HG03159 (cell line): ENCODE measurements around the gene GOLGA6D.
"Not testable (repeated sequence)": the region's sequence is repeated elsewhere in the genome, so short reads cannot be mapped to it uniquely, and the experiment has no call there.

Source experiments
- ATAC-seq: cut with Tn5 transposase; IDR thresholded peaks from one replicate; pipeline ENCODE4 v1.9.1; 2021; ENCODE audit warnings: mild to moderate bottlenecking, moderate library complexity; ENCODE audit not compliant: unreplicated experiment

Gene GOLGA6D, protein sequence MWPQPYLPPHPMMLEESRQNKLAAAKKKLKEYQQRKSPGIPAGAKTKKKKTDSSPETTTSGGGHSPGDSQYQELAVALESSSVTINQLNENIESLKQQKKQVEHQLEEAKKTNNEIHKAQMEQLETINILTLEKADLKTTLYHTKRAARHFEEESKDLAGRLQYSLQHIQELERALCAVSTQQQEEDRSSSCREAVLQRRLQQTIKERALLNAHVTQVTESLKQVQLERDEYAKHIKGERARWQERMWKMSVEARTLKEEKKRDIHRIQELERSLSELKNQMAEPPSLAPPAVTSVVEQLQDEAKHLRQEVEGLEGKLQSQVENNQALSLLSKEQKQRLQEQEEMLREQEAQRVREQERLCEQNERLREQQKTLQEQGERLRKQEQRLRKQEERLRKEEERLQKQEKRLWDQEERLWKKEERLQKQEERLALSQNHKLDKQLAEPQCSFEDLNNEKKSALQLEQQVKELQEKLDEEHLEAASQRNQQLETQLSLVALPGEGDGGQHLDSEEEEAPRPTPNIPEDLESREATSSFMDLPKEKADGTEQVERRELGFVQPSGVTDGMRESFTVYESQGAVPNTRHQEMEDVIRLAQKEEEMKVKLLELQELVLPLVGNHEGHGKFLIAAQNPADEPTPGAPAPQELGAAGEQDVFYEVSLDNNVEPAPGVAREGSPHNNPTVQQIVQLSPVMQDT

DNA sequence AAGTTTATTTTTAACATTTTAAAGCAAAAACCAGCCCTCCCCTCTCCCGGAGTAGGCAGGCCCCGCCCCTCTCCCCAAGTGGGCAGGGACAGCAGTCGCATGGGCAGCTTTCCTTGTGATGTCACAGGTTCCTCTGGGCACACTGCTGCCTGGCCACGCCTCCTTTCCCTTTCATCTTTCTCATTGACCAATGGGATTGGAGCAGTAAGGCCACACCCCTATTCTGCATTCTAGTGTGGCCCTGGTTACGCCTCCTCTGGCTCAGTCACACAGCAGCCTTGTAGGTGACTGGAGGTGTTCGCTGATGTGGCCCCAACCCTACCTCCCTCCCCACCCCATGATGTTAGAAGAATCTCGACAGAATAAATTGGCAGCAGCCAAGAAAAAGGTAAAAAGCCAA, at the start of gene GOLGA6D:
Gene GOLGA6D (plus strand): TSS at position 264 of the 400 bp plus-strand sequence. CDS start 41 bp downstream, at position 305.
- ATAC-seq, result not testable (repeated sequence)

DNA sequence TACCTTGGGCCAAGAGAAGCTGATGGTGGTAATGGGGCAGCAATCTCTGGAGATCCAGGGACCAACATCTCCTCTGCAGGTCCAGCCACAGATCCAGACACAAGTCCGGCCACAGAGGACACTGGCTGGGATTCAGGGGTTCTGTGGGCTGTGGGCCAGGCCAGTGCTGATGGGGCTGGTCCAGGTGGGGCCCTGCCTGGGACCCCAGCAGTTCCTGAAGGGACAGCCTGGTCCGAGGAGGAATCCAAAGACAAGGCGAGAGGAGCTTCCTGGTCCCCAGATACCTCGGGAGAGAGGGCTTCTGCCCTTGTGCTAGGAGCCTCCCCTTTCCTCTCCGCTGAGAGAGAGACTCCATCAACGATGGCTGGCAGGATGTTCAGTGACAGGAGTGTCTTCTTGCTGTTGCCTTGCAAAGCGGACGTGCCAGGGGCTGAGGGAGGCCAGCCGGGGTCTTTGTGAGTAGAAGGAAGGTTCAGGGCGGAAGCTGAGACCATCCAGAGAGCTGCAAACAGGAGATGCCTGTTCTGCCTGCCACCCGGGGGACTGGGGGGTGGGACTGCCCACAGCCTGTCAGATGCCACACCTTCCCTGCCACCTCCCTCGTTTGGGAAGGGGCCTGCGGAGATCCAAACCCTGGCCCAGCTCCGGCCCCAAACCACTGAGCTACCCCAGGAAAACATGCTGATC, 49.0 kb upstream of the GOLGA6D start:
- no peak for ATAC-seq

DNA sequence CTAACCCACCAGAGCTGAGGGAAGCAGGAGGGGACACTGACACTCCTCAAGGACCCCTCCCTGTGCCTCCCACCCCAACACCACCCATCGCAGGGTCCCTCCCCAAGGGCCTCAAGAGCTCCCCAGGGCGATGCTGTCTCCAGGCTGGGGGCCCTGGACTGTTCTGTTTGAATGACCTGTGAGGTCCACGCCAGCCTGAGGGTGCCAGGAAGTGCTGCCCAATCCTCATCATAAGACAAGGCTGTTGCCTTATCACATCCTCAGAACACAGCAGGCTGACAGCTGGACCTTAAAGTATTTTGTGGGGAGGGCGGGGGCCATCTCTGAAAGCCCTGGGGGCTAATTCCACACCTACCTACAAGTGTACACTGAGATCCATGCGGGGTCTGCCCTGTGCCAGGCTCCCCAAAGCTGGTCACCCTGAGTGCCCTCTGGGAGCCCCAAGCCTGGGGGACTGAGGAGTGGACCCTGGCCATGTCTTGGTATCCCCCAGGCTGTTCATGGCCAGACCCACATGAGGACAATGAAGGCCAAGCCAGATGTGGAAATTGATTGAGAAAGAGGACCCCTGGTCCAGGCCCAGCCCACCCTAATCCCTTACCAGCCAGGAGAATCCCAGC, 48.3 kb upstream of the GOLGA6D start:
- no peak for ATAC-seq

DNA sequence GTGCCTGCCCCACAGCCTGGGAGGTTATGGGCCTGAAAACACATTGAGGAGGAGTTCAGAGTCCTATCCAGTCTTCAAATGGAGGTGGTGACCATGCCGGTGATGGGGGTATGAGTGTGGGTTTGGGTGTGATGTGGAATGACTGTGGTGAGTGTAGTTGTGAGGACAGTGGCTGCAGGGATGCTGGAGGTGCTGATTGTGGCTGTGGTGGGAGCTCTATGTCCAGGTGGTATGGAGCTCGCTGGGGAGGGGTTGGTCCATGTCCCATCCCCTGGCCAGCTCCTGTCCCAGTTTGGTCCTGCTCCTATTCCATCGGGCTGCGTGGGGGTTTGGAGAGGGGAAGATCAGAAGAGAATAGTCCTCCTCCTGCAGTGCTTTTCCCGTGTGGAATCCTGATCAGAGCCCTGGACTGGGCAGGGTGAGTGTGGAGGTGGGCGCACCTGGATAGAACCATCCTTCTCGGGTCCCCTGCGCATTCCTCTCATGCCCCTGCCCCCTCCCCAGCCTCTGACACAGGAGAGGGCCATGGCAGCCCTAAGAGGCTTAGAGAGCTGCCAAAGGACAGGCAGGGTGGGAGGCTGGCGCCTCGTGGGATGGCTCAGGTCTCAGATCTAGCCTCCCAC, 47.5 kb upstream of the GOLGA6D start:
- ATAC-seq, result no peak

DNA sequence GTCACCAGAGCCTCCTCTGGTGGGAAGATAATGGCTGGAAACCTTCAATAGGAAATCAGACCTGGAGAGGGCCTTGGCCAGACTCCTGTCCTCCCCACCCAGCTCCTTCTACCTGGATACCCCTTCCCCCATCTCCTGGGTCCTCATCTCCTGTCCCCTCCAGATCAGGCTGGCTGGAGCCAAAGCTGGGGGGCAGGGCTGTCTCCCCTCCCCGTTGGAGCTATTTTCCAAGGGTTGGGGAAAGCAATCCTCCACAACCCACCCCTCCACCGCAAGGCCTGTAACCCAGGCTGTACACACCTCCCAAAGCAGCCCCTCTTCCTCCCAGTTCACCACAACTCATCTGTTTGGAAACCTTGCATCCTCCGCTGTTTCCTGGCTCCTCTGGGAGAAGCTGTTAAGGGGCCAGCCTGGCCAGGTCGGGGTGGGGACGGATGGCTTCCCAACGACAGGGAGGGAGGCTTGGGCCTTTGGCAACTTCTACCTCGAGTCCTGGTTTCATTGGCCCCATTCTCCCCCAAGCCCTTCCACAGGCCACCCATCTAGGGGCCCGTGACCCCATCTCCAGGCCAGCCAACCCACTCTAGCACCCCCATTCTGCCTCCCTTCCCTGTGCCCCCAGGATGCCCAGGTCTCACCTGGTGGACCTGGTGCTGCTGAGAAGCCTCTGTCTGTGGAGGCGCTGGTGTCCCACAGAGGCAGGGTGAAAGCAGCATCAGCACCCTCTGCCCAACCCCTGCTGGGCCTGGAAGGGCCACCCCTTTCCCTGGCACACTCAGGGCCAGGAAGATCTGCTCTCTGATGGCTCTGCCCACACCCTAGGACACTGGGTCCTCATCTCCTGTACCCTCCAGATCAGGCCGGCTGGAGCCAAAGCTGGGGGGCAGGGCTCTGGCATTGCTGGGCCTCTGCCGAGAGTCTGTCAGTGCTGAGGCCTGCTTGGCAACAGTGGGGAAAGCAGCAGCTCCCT, 46.6 kb upstream of the GOLGA6D start:
- ATAC-seq, result no peak

DNA sequence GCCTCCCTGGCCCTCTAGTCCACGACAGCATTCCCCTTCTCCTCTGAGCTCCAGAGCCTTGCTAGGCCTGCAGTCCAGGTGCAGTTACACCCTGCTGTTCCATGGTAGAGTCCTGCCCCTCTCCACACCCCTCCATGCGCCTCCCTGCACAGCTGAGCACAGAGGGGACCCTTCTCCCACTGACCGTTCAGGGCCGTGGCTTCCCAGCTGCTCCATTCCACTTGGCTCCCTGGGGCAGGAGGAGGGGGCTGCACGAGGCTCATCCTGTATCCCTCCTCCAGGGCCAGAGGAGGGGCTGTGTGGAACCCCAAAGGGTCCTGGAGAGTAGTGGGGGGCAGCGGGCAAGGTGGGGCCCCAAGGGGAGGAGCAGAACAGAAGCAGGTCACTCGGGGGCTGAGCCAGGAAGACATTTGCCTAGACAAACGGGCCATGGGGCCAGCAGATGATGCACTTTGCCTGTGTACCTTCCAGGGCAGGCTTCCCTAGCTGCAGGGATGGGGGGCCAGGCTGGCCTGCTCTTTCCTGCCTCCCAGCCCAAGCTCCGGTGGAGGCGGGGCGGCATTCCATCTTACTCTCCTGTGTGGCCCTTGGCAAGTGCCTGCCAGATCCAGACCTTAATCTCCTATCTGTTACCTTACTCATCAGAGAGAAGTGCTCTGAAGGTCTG, 45.2 kb upstream of the GOLGA6D start:
- ATAC-seq, result no peak

DNA sequence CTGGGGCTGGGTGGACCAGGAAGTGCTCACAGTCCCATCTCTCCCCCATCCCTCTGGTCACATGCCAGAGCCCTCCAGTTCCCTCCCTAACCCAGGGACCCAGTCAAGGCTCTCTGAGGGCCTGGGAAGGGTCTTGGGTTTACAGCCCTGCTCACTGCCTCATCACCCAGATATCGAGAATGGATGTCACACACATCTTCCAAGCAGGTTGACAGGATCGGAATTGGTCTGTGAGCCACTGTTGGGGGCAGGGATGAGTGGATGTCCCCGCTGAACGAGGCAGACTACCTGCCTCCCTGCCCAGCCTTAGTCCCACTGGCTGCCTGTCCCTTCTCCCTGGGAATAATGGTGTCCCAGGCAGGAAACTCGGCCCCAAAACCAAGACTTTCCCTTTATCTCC, 44.5 kb upstream of the GOLGA6D start:
- ATAC-seq, result no peak

DNA sequence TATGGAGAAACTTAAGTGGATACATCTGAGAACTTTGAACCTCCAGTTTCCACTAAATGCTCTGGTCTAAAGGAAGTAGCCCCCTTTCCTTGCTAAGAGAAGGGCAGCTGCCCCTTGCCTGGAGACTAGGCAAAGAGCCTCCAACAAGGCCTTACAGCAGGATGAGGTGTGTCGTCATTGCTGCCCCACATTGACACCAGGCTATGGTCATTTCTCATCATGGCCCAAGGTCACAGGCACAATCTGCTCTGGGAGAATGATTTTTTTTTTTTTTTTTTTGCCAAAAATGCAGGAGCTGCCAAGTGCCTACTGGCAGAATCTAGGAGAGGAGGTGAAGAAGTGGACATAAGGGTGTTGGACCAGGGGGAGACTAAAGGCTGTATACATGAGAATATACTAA, 36.9 kb upstream of the GOLGA6D start:
- not testable (repeated sequence) for ATAC-seq

DNA sequence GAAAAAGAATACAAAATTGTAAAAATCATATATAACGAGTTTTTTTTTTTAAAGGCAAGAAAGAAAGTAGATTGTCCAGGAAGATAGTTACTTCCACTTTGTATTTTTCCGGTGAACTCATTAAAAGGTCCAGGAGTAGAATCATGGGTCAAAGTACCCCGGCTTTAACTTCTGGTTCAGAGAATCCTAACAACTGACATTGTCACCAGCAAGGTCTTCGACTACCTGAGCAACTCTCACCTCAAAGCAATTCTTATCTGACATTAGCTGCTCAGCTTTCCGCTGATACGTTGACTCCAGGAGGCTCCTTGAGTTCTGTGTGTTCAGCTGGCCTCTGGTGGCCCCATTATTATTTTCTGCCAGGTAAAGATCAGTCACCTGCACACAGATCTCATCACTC, 33.6 kb upstream of the GOLGA6D start:
- ATAC-seq, result not testable (repeated sequence)

DNA sequence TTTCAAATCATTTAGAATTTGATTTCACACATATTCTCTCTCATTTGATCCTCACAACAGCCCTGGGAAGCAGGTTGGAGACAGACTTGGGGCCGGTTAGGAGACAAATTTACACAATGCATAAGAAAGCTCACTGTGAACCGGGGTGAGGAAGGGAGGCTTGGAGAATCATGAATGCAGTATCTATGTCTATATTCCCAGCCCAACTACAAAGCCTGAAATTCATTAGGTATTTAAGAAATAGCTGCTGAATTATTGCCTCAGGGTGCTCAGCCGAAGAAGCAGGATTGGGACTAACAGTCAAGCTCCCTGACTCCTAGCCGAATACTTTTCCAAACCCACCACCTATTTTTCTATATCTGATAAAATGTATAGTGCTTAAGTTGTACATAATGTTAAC, 32.9 kb upstream of the GOLGA6D start:
- ATAC-seq, result no peak

DNA sequence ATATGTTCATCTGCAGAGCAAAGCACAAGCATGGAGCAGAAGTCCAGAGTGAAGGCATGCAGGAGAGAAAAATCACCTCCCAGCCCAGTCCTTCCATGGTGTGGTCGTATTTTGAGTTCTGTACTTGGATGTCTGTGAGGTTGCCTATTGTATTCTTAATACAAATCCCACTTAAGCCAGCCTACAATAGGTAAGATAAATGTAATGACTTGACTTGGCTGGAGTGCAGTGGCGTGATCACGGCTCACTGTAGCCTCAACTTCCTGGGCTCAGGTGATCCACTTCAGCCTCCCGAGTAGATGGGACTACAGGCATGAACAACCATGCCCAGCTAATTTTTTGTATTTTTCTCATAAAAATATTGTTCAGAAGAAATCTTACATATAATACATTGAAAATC, 31.3 kb upstream of the GOLGA6D start:
- ATAC-seq, result not testable (repeated sequence)

DNA sequence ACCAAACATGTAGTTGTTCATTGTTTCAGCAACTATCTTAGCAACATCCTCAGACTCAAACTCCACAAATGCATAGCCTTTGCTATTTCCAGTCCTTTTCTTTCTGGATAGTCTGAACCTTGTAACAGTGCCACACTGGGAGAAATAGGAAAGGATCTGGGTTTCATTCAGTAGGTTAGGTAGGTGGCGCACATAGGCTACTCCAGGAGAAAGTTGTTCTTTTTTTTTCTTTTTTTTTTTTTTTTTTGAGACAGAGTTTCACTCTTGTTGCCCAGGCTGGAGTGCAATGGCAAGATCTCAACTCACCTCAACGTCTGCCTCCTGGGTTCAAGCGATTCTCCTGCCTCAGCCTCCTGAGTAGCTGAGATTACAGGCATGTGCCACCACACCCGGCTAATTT, 30.4 kb upstream of the GOLGA6D start:
- not testable (repeated sequence) for ATAC-seq

DNA sequence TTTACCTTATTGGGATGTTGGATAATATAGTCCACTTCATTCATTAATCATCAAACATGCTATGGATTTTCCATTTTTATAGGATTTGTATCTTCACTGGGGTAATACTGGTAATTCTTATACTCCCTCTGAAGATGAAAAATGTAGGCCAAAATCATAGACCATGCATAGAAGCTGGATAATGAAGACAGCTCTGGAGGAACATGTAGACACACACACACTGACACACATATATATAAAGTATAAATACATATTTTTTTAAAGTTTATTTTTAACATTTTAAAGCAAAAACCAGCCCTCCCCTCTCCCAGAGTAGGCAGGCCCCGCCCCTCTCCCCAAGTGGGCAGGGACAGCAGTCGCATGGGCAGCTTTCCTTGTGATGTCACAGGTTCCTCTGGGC, 24.6 kb upstream of the GOLGA6D start, which contains the start of gene GOLGA6C:
Gene GOLGA6C (plus strand): TSS at position 301 of the 400 bp plus-strand sequence. CDS start 265 bp downstream, outside the sequence.
- ATAC-seq, result not testable (repeated sequence)

DNA sequence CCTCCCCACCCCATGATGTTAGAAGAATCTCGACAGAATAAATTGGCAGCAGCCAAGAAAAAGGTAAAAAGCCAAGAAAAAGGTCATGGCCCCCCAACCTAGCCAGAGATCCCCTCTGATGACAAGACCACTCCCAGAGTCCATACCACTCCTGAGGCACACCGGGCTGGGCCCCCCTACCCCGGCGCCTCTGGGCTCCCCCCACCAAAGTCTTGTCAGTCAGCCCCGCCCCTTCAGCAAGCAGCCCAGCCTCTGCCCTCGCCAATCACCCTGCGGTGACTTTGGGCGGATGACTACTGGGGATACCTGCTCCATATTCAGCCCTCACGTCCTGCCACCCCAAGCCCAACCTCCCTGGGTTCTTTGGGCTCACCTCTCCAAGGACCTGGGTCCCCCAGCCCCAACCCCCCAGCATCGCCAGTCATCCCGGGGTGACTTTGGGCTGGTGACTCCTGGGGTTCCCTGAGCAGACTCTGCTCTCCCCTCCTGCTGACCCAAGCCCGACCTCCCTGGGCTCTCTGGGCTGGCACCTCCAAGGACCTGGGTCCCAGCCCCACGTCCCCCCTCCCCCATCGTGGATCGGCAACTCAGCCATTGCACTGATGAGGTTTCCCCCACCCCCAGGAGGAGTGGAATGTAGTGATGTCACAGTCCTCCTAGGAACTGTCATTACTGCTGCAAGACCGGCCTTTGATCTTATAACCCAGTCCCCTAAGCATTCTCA, 23.9 kb upstream of the GOLGA6D start:
- not testable (repeated sequence) for ATAC-seq

DNA sequence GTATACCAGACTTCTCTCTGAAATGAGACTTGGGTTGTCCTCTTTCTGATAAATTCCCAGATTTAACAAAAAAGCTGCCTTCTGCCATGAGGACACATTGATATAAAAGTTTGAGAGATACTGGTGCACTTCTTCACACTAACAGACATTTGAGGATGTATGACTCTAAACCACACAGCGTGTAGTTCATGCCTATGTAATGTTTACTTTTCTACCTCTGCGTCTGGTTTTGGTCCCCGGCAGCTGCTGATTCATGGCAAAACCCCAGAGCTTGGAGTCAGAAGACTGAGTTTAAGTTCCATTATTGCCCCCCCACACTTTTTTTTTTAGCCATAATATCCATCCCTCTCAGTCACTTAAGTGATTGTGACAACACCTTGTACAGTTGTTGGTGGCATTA, 22.8 kb upstream of the GOLGA6D start:
- ATAC-seq, result not testable (repeated sequence)

DNA sequence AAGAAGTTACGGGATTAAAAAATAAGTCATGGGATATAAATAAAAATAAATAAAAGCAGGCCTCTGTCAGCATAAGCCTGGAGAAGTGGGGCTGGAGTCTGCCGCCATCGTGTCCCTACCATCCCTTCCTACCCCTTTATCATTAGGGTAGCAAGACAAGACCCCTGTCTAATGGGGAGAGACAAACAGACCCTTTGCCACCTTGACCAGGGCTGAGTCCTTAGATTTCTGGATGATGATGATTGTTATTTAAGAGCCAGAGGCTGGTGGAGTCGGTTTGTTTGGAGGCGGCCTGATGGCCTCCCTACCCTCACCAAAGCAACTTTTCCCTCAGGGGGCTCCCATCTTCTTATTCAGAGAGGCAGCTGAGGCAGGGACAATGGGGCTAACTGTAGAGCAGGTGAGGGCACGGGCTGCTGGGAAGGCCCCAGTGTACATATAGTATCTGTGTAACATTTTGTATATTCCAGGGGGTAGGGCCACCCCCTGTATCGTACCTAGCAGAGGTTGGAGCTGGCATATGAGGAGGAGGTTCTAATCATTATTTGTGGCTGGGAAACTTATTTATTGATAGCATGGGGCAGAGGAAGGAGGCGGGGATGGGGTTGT, 8.8 kb upstream of the GOLGA6D start:
- ATAC-seq, result not testable (repeated sequence)

DNA sequence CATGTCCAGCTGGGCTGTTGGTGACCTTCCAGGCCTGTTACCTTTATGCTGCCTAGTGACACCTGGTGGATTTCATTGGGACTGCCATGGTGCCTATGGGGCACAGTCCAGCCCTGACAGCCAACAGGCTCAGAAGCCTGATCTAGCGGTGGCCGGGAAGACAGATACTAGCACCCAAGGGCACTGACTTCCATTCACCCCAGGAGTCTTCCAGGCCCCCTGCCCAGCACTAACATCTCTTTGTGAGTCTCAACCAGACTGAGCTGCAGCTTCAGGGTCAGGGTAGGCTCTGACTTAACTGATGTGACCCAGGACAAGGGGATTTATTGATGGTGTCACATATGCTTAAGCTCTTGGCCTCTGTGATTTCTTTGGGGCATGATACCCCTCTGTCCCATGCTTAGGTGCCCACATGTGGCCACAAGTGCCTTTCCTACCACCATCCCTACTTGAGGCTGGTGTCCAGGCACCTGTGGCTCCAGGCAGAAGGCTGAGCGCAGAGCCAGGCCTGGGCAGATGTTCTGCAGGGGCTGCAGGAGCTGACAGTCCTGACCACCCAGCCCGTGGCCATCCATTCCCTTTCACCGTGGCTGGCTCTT, 8.0 kb upstream of the GOLGA6D start:
- not testable (repeated sequence) for ATAC-seq
